CD4-positive, alpha-beta T cell treated with Interleukin-2 at 100 ng/mL for 4 hours (primary cell): ENCODE data around the gene ADARB2.

Source experiments
- DNase-seq: peaks from one replicate; pipeline ENCODE4 v3.0.0-alpha.2; 2020; ENCODE audit warnings: low spot score

Gene ADARB2

GRCh38 chr10:1735562-1735961 is 1.8 kb downstream of the ADARB2 start:
- no peak for DNase-seq

GRCh38 chr10:1734288-1734687 is 3.0 kb downstream of the ADARB2 start:
- no peak for DNase-seq

- no peak for DNase-seq
Measured at GRCh38 chr10:1733720-1734119, 3.6 kb downstream of the ADARB2 start.

DNA sequence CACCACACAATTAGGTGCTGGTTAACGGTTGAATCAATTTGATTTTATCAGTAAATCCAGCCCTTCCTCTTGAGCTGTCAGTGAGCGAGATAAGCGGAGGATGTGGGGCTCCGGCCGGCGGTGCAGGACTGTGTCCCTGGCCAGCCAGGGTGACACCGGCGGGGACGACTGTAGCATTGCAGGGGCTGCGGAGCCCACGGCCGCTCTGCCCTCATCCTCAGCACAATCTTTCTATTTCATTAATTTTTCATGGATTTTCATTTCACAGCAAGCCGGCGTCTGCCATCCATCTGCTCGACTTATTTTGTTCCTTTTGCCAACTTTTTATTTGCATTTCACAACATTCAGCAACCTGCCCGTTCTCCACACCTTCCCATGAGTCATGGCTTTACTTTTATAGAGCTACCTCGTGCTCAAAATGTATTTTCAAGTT is 4.7 kb downstream of the ADARB2 start:
- no peak for DNase-seq

GRCh38 chr10:1731592-1731991 is 5.7 kb downstream of the ADARB2 start:
- no peak for DNase-seq

- no peak for DNase-seq
Measured at GRCh38 chr10:1729751-1730150, 7.6 kb downstream of the ADARB2 start.

DNA sequence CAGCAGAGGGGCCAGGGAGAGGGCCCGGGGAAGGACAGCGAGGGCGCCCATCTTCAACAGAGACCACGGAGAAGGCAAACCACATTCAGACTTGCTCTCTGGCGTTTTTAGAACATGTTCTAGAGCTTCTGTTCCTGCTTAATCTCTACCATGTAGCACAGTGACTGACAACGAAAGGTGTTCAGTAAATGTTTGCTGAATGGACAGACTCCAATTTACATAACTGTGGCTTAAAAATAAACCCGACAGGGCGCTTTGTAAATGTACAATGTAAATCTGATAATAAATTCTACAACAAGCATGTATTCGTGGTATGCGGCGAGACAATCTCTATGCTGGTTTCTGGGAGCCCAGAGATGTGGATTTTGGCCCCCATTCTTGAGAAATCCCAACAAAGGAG is 10.5 kb downstream of the ADARB2 start:
- no peak for DNase-seq

DNA sequence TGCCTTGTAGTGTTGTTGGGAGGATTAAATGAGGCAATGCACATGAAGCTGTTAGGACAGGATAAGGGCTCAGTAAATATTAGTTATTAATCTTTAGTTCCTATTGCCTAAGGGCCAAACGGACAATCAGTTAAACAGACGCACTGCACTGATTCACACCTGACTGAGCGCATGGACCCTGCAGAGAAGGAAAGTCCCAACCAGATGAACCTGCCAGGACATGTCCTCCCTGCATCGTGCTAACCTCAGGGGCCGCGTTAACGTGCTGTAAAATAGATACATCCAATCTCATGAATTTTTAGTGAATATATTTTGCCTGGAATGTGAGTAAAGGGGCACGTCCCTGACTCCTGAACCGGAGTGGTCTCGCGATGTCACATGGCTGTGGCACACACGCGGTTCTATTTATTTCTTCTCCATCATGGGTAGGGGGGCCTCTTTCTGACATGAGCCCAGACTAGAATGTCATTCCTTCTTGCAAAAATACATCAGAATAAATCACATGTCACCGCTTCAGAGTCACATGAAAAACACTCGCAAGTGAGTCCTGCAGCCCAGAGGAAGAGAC is 12.3 kb downstream of the ADARB2 start:
- DNase-seq: no peak

GRCh38 chr10:1716839-1717238 is 20.5 kb downstream of the ADARB2 start:
- DNase-seq: no peak

- no peak for DNase-seq
Measured at GRCh38 chr10:1715821-1716220, 21.5 kb downstream of the ADARB2 start.

- no peak for DNase-seq
Measured at GRCh38 chr10:1712944-1713671, 24.2 kb downstream of the ADARB2 start.

DNA sequence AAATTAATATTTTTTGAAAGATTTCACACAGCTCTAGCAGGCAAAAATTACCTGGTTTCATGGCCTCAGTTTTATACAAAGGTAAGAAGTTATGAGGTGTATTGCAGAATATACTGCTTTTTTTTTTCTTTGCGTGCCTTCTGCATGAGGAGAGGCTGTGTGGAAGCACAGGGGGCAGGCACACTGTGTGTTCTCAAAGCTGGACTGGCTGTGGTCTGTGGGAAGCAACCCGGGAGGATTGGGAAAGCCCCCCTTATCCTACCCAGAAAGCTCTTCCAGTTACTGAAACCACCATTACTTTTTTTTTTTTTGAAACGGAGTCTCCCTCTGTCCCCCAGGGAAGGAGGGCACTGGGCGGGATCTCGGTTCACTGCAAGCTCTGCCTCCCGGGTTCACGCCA is 25.0 kb downstream of the ADARB2 start:
- DNase-seq: no peak

DNA sequence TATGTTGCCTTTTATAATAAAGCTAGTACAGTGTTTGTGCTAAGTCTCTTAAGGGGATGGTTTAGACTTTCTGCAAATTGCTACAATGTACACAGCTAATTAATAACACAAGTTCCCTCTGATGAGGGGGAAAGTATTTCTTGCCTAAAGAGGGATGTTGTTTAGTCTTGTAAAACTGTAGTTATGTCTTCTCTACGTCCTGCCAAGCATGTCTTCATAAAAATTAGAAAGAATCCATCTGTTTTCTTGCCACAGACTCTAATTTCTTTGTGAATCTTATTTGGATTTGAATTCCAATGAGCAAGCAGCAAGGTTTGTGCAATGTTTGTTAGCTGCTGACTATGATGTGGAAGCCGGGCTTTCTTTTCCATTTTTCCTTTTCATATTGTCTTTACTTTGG is 28.2 kb downstream of the ADARB2 start:
- no peak for DNase-seq

- DNase-seq: no peak
Measured at GRCh38 chr10:1708746-1709145, 28.6 kb downstream of the ADARB2 start.

GRCh38 chr10:1706711-1707110 is 30.6 kb downstream of the ADARB2 start:
- DNase-seq: no peak

DNA sequence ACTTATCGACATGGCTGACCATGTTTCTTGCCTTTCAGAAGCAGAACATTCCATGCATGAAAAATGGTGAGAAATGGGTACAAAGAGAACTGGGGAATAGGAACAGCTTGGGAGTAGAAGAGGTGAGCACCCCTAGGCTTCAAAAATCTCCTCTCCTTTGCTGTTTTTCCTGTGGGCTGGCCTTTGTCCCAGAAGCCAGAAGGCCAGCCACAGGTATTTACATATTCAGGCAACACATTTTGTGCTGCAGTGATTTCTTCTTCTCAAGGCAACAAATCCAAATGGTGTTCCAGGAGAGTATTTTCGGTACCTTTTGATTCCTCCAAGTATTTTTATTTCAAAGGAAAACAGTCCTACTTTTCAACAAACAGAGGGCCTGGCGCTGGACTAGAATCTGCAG is 31.1 kb downstream of the ADARB2 start:
- no peak for DNase-seq

GRCh38 chr10:1698185-1698584 is 39.1 kb downstream of the ADARB2 start:
- no peak for DNase-seq

DNA sequence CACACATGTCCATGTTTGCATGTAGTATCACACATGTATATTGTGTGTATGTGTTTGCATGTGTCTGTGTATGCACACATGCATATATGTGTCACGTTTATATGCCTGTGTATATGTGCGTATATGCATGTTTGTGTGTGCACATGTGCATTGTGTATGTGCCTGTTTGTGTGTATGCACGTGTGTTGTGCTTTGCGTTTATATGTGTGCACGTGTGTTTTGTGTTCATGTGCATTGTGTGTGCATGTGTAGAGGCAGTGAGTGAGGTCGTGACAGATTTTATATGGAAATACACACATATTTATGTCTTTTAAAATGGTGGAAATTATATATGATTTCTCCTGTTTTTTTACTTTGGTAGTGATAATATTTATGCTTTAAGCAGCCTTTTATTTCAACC is 41.2 kb downstream of the ADARB2 start:
- DNase-seq: no peak

- DNase-seq: no peak
Measured at GRCh38 chr10:1690086-1690485, 47.2 kb downstream of the ADARB2 start.

- no peak for DNase-seq
Measured at GRCh38 chr10:1688531-1688930, 48.8 kb downstream of the ADARB2 start.

GRCh38 chr10:1687623-1688150 is 49.6 kb downstream of the ADARB2 start:
- no peak for DNase-seq

GRCh38 chr10:1687190-1687589 is 50.1 kb downstream of the ADARB2 start:
- no peak for DNase-seq

DNA sequence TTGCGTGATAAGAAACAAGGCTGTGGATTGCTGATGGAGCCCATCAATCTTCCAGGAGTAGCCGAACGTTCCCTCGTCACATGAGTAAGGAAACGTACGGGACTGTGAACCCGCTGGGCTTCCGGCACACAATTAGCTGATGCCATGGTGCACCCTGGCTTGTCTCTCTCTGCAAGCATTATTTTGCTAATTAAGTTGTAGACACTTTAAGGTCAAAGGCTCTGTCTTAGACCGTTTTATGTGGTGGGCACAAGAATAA is 50.9 kb downstream of the ADARB2 start:
- DNase-seq: no peak
